ENCODE data around the gene FN3KRP.

GRCh38 chr17:82685291-82685690, 31.2 kb upstream of the FN3KRP start:
- TF ChIP-seq, protein P1, sequence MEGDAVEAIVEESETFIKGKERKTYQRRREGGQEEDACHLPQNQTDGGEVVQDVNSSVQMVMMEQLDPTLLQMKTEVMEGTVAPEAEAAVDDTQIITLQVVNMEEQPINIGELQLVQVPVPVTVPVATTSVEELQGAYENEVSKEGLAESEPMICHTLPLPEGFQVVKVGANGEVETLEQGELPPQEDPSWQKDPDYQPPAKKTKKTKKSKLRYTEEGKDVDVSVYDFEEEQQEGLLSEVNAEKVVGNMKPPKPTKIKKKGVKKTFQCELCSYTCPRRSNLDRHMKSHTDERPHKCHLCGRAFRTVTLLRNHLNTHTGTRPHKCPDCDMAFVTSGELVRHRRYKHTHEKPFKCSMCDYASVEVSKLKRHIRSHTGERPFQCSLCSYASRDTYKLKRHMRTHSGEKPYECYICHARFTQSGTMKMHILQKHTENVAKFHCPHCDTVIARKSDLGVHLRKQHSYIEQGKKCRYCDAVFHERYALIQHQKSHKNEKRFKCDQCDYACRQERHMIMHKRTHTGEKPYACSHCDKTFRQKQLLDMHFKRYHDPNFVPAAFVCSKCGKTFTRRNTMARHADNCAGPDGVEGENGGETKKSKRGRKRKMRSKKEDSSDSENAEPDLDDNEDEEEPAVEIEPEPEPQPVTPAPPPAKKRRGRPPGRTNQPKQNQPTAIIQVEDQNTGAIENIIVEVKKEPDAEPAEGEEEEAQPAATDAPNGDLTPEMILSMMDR (IDR thresholded peaks at IDR 0.05; ENCODE audit: low read depth, low read length), result no peak
- no peak for TF ChIP-seq EZH2phosphoT487 (IDR thresholded peaks at IDR 0.05; ENCODE audit: low read depth)

Measured in OCI-LY3 (cell line).